Peyer's patch (tissue), 4 donors: ENCODE measurements around the gene SLC16A3. TPM values are rescaled to one million over a fixed set of nuclear protein-coding genes. Genes with fewer than 3 reads are reported as not detected.

Source experiments
- DNase-seq, 3 donors: peaks; one replicate each; pipeline ENCODE4 v3.0.0-alpha.2; 2017 to 2019
- H3K27ac ChIP-seq, 4 donors: fragments of 200-600 bp; sonication (generic); one replicate each; pipeline ENCODE4 v1.5.1; 2016 to 2019
- H3K27me3 ChIP-seq, 2 donors: fragments of 200-600 bp; sonication (generic); one replicate each; pipeline ENCODE4 v1.5.1; 2019
- H3K36me3 ChIP-seq, 3 donors: fragments of 200-600 bp; sonication (generic); one replicate each; pipeline ENCODE4 v1.5.1; 2016 to 2019
- H3K4me1 ChIP-seq, 4 donors: fragments of 200-600 bp; sonication (generic); one replicate each; pipeline ENCODE4 v1.5.1; 2016 to 2019
- H3K4me3 ChIP-seq, 4 donors: fragments of 200-600 bp; sonication (generic); 1 replicate in 3 of 4; 2 replicates in 1 of 4; pipeline ENCODE4 v1.5.1; 2016 to 2019; ENCODE audit warnings: mild to moderate bottlenecking in 1 of 4
- H3K9me3 ChIP-seq, 4 donors: fragments of 200-600 bp; sonication (generic); one replicate each; pipeline ENCODE4 v1.5.1; 2016 to 2019; ENCODE audit warnings: mild to moderate bottlenecking in 1 of 4
- POLR2A ChIP-seq, 2 donors: fragments of 450-650 bp; IDR thresholded peaks; one replicate each; pipeline ENCODE4 v1.5.1; 2017; ENCODE audit warnings: antibody characterized with exemption in 2 of 2, mild to moderate bottlenecking in 2 of 2, moderate library complexity in 2 of 2
- total RNA-seq, 4 donors: library from RNA; depleted of rRNA; stranded (reverse); fragments of >200 nt; gene quantifications; one replicate each; pipeline ENCODE4 v1.1.0, GENCODE V29; 2016
- TF ChIP-seq, protein P1 (sequence below), 6 experiments: fragments of 450-650 bp in 4 of 6; fragments of 200-600 bp in 2 of 6; sonication (generic) in 1 of 6; IDR thresholded peaks; one replicate each; pipeline ENCODE4 v1.5.1; 2017 to 2019; ENCODE audit warnings: antibody characterized with exemption in 6 of 6, mild to moderate bottlenecking in 3 of 6, moderate library complexity in 1 of 6

Gene SLC16A3
- total RNA-seq, 4 donors from 2014 or later = 18.9 to 55.0 (median 35.3) TPM

DNA sequence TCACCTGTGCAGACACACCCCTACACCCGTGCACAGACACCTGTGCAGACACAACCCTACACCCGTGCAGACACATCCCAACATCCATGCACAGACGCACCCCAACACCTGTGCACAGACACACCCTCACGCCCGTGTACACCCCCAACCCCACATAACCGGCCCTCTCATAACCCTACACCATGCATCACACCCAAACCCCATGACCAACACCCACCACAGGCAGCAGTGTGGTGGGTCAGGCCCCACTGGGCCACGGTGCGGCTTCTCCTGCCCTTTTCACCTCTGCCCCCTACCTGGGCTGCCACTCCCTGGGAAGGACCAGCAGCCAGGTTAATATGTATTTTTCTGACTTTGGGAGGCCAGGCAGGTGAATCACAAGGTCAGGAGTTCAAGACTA lies 4.2 kb upstream of the SLC16A3 start:
- no peak overlapping the region for H3K4me3 ChIP-seq
- no peak for DNase-seq
- no peaks in the 10 kb centered on the region for H3K27me3 ChIP-seq
- TF ChIP-seq, protein P1, sequence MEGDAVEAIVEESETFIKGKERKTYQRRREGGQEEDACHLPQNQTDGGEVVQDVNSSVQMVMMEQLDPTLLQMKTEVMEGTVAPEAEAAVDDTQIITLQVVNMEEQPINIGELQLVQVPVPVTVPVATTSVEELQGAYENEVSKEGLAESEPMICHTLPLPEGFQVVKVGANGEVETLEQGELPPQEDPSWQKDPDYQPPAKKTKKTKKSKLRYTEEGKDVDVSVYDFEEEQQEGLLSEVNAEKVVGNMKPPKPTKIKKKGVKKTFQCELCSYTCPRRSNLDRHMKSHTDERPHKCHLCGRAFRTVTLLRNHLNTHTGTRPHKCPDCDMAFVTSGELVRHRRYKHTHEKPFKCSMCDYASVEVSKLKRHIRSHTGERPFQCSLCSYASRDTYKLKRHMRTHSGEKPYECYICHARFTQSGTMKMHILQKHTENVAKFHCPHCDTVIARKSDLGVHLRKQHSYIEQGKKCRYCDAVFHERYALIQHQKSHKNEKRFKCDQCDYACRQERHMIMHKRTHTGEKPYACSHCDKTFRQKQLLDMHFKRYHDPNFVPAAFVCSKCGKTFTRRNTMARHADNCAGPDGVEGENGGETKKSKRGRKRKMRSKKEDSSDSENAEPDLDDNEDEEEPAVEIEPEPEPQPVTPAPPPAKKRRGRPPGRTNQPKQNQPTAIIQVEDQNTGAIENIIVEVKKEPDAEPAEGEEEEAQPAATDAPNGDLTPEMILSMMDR (IDR thresholded peaks at IDR 0.05) = no peak
- no peak for TF ChIP-seq POLR2A (IDR thresholded peaks at IDR 0.05)
- H3K27ac ChIP-seq = no peak overlapping the region
- peaks cover 0 to 12% (median 7%) of the 10 kb centered on the region in 4 donors for H3K4me1 ChIP-seq
- H3K36me3 ChIP-seq = no peaks in the 10 kb centered on the region
- H3K9me3 ChIP-seq = no peaks in the 10 kb centered on the region

DNA sequence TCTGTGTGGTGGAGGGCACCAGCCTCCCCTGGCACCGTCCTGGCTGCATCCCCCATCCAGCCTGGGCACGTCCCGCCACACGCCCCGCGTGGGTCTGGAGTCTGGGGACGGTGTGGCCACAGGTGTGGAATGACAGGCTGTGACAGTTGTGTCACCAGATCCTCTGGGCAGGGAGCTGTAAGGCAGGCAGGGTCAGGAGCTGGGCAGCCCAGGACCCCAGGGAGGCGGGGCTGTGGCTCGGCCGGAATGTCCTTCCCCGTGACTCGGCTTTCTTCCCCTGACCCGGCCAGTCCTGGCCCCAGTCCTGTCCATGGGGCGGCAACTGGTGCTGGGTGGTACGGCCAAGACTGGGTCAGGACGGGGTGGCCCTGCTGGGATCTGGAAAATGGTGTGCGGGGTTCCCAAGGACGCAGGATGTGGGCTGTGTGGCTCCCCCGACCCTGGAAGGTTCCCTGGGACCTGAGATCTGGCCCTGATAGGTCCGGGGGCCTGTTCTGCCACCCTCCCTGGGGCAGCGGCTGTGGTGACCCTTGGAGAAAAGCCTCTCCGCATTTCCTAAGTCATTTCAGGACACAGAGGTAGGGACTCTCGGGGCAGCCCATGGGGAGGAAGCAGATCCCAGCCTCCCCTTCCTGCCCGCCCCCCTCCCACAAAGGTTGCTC lies 3.3 kb upstream of the SLC16A3 start:
- no peaks in the 10 kb centered on the region for H3K36me3 ChIP-seq
- H3K27me3 ChIP-seq = no peaks in the 10 kb centered on the region
- TF ChIP-seq, protein P1 (IDR thresholded peaks at IDR 0.05) = no peak
- no peak for TF ChIP-seq POLR2A (IDR thresholded peaks at IDR 0.05)
- no peaks in the 10 kb centered on the region for H3K9me3 ChIP-seq
- no peak overlapping the region for H3K4me3 ChIP-seq
- DNase-seq = no peak
- peaks cover 0 to 21% (median 15%) of the 10 kb centered on the region in 4 donors for H3K4me1 ChIP-seq
- no peak overlapping the region for H3K27ac ChIP-seq

DNA sequence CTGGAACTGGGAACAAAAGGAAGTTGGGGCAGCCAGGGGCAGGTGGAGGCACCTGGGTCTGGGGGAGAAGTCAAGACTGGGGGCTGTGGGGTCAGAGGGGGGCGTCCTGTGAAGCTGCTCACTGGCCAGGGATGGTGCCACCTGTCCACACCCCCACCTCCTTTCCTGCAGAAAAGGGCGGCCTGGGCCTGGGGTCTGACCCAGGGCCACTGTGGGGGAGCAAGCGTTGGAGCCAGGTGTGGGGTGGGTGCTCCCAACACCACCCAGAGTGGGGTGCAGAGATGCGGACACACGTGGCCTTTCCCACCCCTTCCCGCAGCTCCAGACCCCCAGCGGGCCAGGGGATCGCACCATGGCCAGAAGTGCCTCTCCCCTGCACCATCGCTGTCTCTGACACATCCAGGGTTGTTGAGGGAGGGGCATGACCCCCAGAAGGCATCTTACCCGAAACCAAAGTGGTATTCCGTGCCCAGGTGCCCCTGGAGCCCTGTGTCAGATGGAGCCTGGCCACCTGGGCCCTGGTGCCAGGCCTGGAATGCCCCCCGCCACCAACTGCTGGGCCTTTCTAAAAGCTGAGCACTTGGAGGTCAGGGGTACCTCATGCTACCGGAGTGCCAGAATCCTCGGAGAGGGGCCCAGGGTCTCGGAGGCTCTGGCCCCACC lies 2.6 kb upstream of the SLC16A3 start:
- H3K36me3 ChIP-seq = no peaks in the 10 kb centered on the region
- H3K4me3 ChIP-seq = no peak overlapping the region
- H3K27me3 ChIP-seq = no peaks in the 10 kb centered on the region
- peaks cover 0 to 25% (median 18%) of the 10 kb centered on the region in 4 donors for H3K4me1 ChIP-seq
- peak in 1 of 3 donors; percentile 44 for DNase-seq
- no peaks in the 10 kb centered on the region for H3K9me3 ChIP-seq
- TF ChIP-seq, protein P1 (IDR thresholded peaks at IDR 0.05) = no peak
- TF ChIP-seq POLR2A (IDR thresholded peaks at IDR 0.05) = no peak
- no peak overlapping the region for H3K27ac ChIP-seq

DNA sequence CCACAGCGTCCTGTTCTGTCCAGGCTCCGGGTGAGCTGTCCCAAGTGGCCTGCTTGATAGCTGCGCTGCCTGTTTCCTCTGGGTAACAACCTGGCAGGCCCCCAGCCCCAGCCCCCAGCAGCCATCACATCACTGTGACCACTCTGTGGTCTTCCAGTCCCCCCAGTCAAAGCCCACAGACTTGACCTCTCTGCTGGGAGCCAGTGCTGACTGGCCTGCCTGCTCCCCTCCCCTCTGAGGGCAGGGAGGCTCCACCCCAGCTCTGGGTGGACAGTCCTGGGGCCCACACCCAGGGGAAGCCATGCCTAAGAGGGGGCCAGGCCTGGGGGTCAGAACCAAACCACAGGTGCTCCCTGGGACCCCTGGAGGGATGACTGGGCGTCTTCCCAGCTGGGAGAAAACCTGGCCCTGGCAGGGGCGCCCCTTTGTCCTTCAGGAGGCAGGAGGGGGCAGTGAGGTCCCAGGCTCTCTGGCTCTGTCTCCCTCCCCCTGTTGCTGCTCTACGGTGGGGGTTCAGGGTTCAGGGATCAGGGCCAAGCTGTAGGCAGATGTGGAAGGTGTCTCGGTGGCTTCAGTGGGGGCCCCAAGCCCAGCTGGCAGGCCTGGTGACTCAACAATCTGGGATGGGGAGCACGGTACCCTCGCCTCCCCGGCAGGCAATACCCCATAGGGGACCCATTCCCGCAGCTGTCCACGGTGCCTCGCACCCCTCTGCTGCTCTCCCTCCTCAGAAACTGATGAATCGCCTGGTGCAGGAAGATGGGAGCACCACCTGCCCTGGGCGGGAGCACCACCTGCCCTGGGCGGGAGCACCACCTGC lies 1.8 kb upstream of the SLC16A3 start:
- Histone ChIP-seq H3K4me1 (peaks cover 0 to 33% (median 22%) of the 10 kb centered on the region in 4 donors), H3K27me3 (no peaks in the 10 kb centered on the region), H3K36me3 (no peaks in the 10 kb centered on the region), H3K9me3 (no peaks in the 10 kb centered on the region), H3K4me3 (no peak overlapping the region), H3K27ac (peak overlapping the region in 1 of 4 donors; percentile 10)
- DNase-seq = peak in 1 of 3 donors; percentile 47
- TF ChIP-seq POLR2A (IDR thresholded peaks at IDR 0.05) = no peak
- TF ChIP-seq, protein P1 (IDR thresholded peaks at IDR 0.05) = no peak

DNA sequence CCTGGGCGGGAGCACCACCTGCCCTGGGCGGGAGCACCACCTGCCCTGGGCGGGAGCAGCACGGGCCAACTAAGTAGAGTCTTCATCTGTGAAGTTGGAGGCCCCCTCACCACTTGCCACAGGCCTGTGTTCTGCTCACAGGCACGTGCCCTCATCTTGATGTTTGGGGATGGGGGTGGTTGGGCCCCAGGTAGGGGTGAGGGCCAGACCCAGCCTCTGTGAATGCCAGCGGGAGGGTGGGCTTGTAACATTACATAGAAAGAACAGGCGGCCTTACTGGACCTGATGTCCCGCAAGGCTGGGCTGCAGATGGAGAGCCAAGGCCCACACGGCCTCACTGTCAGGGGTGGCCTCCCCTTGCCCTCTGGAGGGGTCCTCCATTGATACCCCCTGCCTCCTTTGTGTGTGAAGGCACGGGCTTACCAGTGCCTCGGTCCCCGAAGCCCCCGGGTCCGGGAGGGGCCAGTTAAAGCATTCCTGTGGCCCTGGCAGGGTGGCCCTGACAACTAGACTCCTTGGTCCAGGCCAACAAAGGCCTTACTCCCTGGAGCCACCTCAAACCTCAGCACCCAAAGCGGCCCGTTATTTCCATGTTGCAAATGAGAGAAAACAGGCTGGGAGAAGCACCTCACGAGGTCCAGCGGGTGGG lies 1.1 kb upstream of the SLC16A3 start:
- H3K9me3 ChIP-seq = no peaks in the 10 kb centered on the region
- H3K4me1 ChIP-seq = peaks cover 0 to 40% (median 24%) of the 10 kb centered on the region in 4 donors
- H3K4me3 ChIP-seq = peak overlapping the region; percentile 73 to 89 (median 76)
- peak overlapping the region; percentile 95 to 99 (median 96) for H3K27ac ChIP-seq
- TF ChIP-seq POLR2A (IDR thresholded peaks at IDR 0.05) = no peak
- TF ChIP-seq, protein P1 (IDR thresholded peaks at IDR 0.05) = no peak
- H3K27me3 ChIP-seq = no peaks in the 10 kb centered on the region
- no peaks in the 10 kb centered on the region for H3K36me3 ChIP-seq
- peak in 1 of 3 donors; percentile 44 for DNase-seq
